Esophagus squamous epithelium (tissue), 5 donors: ENCODE measurements around the gene GPC6. TPM values are rescaled to one million over a fixed set of nuclear protein-coding genes. Genes with fewer than 3 reads are reported as not detected.

ENCODE experiments used
- DNase-seq: peaks from one replicate; lab custom pipeline; 2025; lab: John Stamatoyannopoulos, UW
- H3K27ac ChIP-seq, 4 donors: fragments of 200-600 bp; sonication (generic); one replicate each; pipeline ENCODE4 v1.5.1; 2016 to 2019; ENCODE audit warnings: mild to moderate bottlenecking in 1 of 4
- H3K27me3 ChIP-seq, 4 donors: fragments of 200-600 bp; sonication (generic); 1 replicate in 3 of 4; 2 replicates in 1 of 4; pipeline versions ENCODE4 v1.5.1 to v1.6.0; 2017 to 2021; ENCODE audit warnings: antibody characterized with exemption in 1 of 4
- H3K36me3 ChIP-seq, 3 donors: fragments of 200-600 bp; sonication (generic); one replicate each; pipeline ENCODE4 v1.5.1; 2016 to 2019
- H3K4me1 ChIP-seq, 3 donors: fragments of 200-600 bp; sonication (generic); one replicate each; pipeline ENCODE4 v1.5.1; 2017 to 2019
- H3K4me3 ChIP-seq, 4 donors: fragments of 200-600 bp; sonication (generic); 1 replicate in 3 of 4; 2 replicates in 1 of 4; pipeline ENCODE4 v1.5.1; 2016 to 2019; ENCODE audit warnings: mild to moderate bottlenecking in 2 of 4, moderate library complexity in 1 of 4
- H3K9me3 ChIP-seq, 3 donors: fragments of 200-600 bp; sonication (generic); one replicate each; pipeline ENCODE4 v1.5.1; 2016 to 2019
- CTCF ChIP-seq, 6 experiments: fragments of 450-650 bp in 4 of 6; fragments of 200-600 bp in 2 of 6; sonication (generic) in 2 of 6; IDR thresholded peaks; one replicate each; pipeline ENCODE4 v1.5.1; 2016 to 2019; ENCODE audit warnings: antibody characterized with exemption in 6 of 6, mild to moderate bottlenecking in 4 of 6, moderate library complexity in 4 of 6
- POLR2A ChIP-seq, 4 donors: fragments of 450-650 bp; IDR thresholded peaks; one replicate each; pipeline ENCODE4 v1.6.1; 2017; ENCODE audit warnings: antibody characterized with exemption in 4 of 4, mild to moderate bottlenecking in 4 of 4, moderate library complexity in 3 of 4
- WGBS, 2 donors: methylation state at CpG; one replicate each; pipeline ENCODE4 v1.1.5; 2018; 5-methylcytosine and 5-hydroxymethylcytosine counted together
- intact Hi-C: fragments of 100-400 bp; cut with DNase I; formaldehyde crosslinking; loops from one replicate; pipeline ENCODE4 v1.15.0; 2022
- total RNA-seq, 4 donors: library from RNA; depleted of rRNA; stranded (reverse); fragments of >200 nt; gene quantifications; one replicate each; pipeline ENCODE4 v1.1.0, GENCODE V29; 2016
- donor health status: DM: yes; HTN: yes; CAD: no.

The GPC6 gene
- total RNA-seq, 4 donors from 2014 or later, result 0.57 to 8.6 (median 2.6) TPM

DNA sequence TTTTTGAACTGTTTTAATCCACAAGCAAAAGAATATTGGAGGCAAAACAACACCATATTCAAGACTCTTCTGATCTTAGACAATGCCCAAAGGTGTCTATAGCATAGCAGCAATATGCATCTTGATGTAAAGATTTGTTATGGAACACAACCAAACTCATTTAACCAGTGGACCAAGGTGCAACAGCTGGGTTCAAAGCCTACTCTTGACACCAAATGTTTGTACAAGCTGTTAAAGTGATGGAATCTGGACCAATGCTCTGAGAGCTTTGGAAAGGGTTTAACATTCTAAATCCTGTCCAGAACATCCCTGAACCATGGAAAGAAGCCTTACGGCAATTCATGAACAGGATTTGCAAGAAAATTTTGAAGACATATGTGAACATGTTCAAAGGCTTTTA, 520.0 kb downstream of the GPC6 start:
- TF ChIP-seq CTCF (IDR thresholded peaks at IDR 0.05), result no peak
- TF ChIP-seq POLR2A (IDR thresholded peaks at IDR 0.05), result no peak
- H3K36me3 ChIP-seq, result no peaks in the 10 kb centered on the region
- WGBS, 2 donors, result 77 to 86% methylated on average over 1 of the region's 1 CpG
- H3K4me3 ChIP-seq, result no peak overlapping the region
- intact Hi-C loops, result no loop called here
- DNase-seq, result no peak
- no peaks in the 10 kb centered on the region for H3K27me3 ChIP-seq
- H3K4me1 ChIP-seq, result no peaks in the 10 kb centered on the region
- H3K9me3 ChIP-seq, result no peaks in the 10 kb centered on the region
- H3K27ac ChIP-seq, result no peak overlapping the region

- WGBS, 2 donors, result 88 to 89% methylated on average over 2 to 4 of the region's 4 CpGs
- DNase-seq, result no peak
- no peak overlapping the region for H3K27ac ChIP-seq
- no peak overlapping the region for H3K4me3 ChIP-seq
- no peaks in the 10 kb centered on the region for H3K27me3 ChIP-seq
- intact Hi-C loops, result no loop called here
- no peaks in the 10 kb centered on the region for H3K9me3 ChIP-seq
- no peak for TF ChIP-seq CTCF (IDR thresholded peaks at IDR 0.05)
- TF ChIP-seq POLR2A (IDR thresholded peaks at IDR 0.05), result no peak
- no peaks in the 10 kb centered on the region for H3K4me1 ChIP-seq
- no peaks in the 10 kb centered on the region for H3K36me3 ChIP-seq
Measured at GRCh38 chr13:93750676-93751075, 524.1 kb downstream of the GPC6 start.

DNA sequence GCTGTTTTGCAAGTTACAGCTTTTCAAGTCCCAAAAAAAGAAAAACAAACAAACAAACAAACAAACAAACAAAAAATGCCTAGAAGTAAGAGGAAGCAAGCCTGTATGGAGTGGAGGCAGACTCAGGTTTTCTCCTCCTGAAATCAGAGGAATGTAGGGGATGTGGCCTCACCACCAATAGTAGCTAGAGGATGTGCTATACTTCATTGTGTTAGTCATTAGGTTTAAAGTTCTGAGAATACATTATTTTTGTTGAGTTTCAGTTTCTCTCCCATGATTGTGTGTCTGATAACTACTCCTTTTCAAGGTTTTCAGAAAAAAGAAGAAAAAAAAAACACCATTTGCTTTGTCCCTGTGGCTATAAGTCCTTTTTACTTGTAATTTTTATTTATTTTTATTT, 524.5 kb downstream of the GPC6 start:
- Histone ChIP-seq H3K4me1 (no peaks in the 10 kb centered on the region), H3K4me3 (no peak overlapping the region), H3K36me3 (no peaks in the 10 kb centered on the region), H3K27ac (no peak overlapping the region), H3K9me3 (no peaks in the 10 kb centered on the region), H3K27me3 (no peaks in the 10 kb centered on the region)
- TF ChIP-seq POLR2A (IDR thresholded peaks at IDR 0.05) (no peak), CTCF (IDR thresholded peaks at IDR 0.05) (no peak)
- no peak for DNase-seq
- intact Hi-C loops, result no loop called here

GRCh38 chr13:93752541-93752940, 525.9 kb downstream of the GPC6 start:
- intact Hi-C loops, result no loop called here
- H3K36me3 ChIP-seq, result no peaks in the 10 kb centered on the region

GRCh38 chr13:93753639-93754038, 527.0 kb downstream of the GPC6 start:
- H3K27ac ChIP-seq, result no peak overlapping the region
- intact Hi-C loops, result no loop called here
- H3K36me3 ChIP-seq, result no peaks in the 10 kb centered on the region
- TF ChIP-seq POLR2A (IDR thresholded peaks at IDR 0.05) (no peak), CTCF (IDR thresholded peaks at IDR 0.05) (no peak)
- H3K9me3 ChIP-seq, result no peaks in the 10 kb centered on the region
- no peak overlapping the region for H3K4me3 ChIP-seq
- no peak for DNase-seq
- no peaks in the 10 kb centered on the region for H3K4me1 ChIP-seq
- no peaks in the 10 kb centered on the region for H3K27me3 ChIP-seq

More at GRCh38 chr13:93752541-93752940, 525.9 kb downstream of the GPC6 start:
- H3K4me3 ChIP-seq, result no peak overlapping the region
- no peaks in the 10 kb centered on the region for H3K4me1 ChIP-seq
- H3K27ac ChIP-seq, result no peak overlapping the region
- DNase-seq, result no peak
- no peaks in the 10 kb centered on the region for H3K27me3 ChIP-seq
- no peaks in the 10 kb centered on the region for H3K9me3 ChIP-seq
- TF ChIP-seq CTCF (IDR thresholded peaks at IDR 0.05), result no peak
- TF ChIP-seq POLR2A (IDR thresholded peaks at IDR 0.05), result no peak
- 50 to 59% methylated on average over 3 to 4 of the region's 4 CpGs for WGBS, 2 donors
